ENCODE results near the gene ATXN7. TPM values are rescaled to one million over a fixed set of nuclear protein-coding genes. Genes with fewer than 3 reads are reported as not detected.
A peak's percentile ranks its signal among the peaks of the same experiment; 100 is the strongest.

Gene ATXN7
- total RNA-seq, 1 experiment from 2014 or later = 4.0 TPM

GRCh38 chr3:63933459-63933858 lies 69.8 kb downstream of the ATXN7 start:
- no peak for DNase-seq (ENCODE audit: low spot score)

- no peak for DNase-seq (ENCODE audit: low spot score)
Observed at GRCh38 chr3:63934041-63934866, 70.6 kb downstream of the ATXN7 start.

GRCh38 chr3:63936925-63937324 lies 73.3 kb downstream of the ATXN7 start:
- DNase-seq (ENCODE audit: low spot score) = no peak

GRCh38 chr3:63937661-63938651 lies 74.3 kb downstream of the ATXN7 start:
- no peak for DNase-seq (ENCODE audit: low spot score)

GRCh38 chr3:63940389-63940757 lies 76.7 kb downstream of the ATXN7 start:
- peak; percentile 77 for DNase-seq (ENCODE audit: low spot score)

GRCh38 chr3:63942528-63942927 lies 78.9 kb downstream of the ATXN7 start:
- no peak for DNase-seq (ENCODE audit: low spot score)

GRCh38 chr3:63943678-63944077 lies 80.0 kb downstream of the ATXN7 start:
- DNase-seq (ENCODE audit: low spot score) = no peak

- DNase-seq (ENCODE audit: low spot score) = no peak
Observed at GRCh38 chr3:63945558-63946096, 82.0 kb downstream of the ATXN7 start.

- DNase-seq (ENCODE audit: low spot score) = no peak
Observed at GRCh38 chr3:63946753-63947152, 83.1 kb downstream of the ATXN7 start.

GRCh38 chr3:63947594-63947993 lies 83.9 kb downstream of the ATXN7 start:
- no peak for DNase-seq (ENCODE audit: low spot score)

- DNase-seq (ENCODE audit: low spot score) = no peak
Observed at GRCh38 chr3:63949005-63949404, 85.3 kb downstream of the ATXN7 start.

- DNase-seq (ENCODE audit: low spot score) = no peak
Observed at GRCh38 chr3:63950698-63951097, 87.0 kb downstream of the ATXN7 start.

GRCh38 chr3:63951492-63952247 lies 88.0 kb downstream of the ATXN7 start:
- no peak for DNase-seq (ENCODE audit: low spot score)

- no peak for DNase-seq (ENCODE audit: low spot score)
Observed at GRCh38 chr3:63952248-63952594, 88.6 kb downstream of the ATXN7 start.

- no peak for DNase-seq (ENCODE audit: low spot score)
Observed at GRCh38 chr3:63954182-63954581, 90.5 kb downstream of the ATXN7 start.

- DNase-seq (ENCODE audit: low spot score) = no peak
Observed at GRCh38 chr3:63955036-63955650, 91.5 kb downstream of the ATXN7 start.

- DNase-seq (ENCODE audit: low spot score) = no peak
Observed at GRCh38 chr3:63955830-63956545, 92.3 kb downstream of the ATXN7 start.

- DNase-seq (ENCODE audit: low spot score) = no peak
Observed at GRCh38 chr3:63959146-63959545, 95.5 kb downstream of the ATXN7 start.

- peak; percentile 34 for DNase-seq (ENCODE audit: low spot score)
Observed at GRCh38 chr3:63960048-63960711, 96.5 kb downstream of the ATXN7 start.

- peak; percentile 26 for DNase-seq (ENCODE audit: low spot score)
Observed at GRCh38 chr3:63961891-63962290, 98.2 kb downstream of the ATXN7 start.

Data from H4 (cell line).